Measurements from ENCODE around the gene CTNNBL1.
"Not testable (repeated sequence)": the region's sequence is repeated elsewhere in the genome, so short reads cannot be mapped to it uniquely, and the experiment has no call there.

The CTNNBL1 gene

GRCh38 chr20:37677969-37678861, 15.6 kb upstream of the CTNNBL1 start:
- no peak for DNase-seq (ENCODE audit: low spot score)

- not testable (repeated sequence) for DNase-seq (ENCODE audit: low spot score)
Measured at GRCh38 chr20:37679751-37680150, 14.1 kb upstream of the CTNNBL1 start.

- no peak for DNase-seq (ENCODE audit: low spot score)
Measured at GRCh38 chr20:37680420-37680819, 13.4 kb upstream of the CTNNBL1 start.

GRCh38 chr20:37681384-37682112, 12.3 kb upstream of the CTNNBL1 start:
- no peak for DNase-seq (ENCODE audit: low spot score)

- DNase-seq (ENCODE audit: low spot score), result not testable (repeated sequence)
Measured at GRCh38 chr20:37683146-37683545, 10.7 kb upstream of the CTNNBL1 start.

- DNase-seq (ENCODE audit: low spot score), result no peak
Measured at GRCh38 chr20:37686762-37687477, 6.9 kb upstream of the CTNNBL1 start.

GRCh38 chr20:37687478-37687805, 6.4 kb upstream of the CTNNBL1 start:
- no peak for DNase-seq (ENCODE audit: low spot score)

GRCh38 chr20:37688093-37688492, 5.7 kb upstream of the CTNNBL1 start:
- no peak for DNase-seq (ENCODE audit: low spot score)

GRCh38 chr20:37690626-37691369, 3.0 kb upstream of the CTNNBL1 start:
- no peak for DNase-seq (ENCODE audit: low spot score)

- DNase-seq (ENCODE audit: low spot score), result no peak
Measured at GRCh38 chr20:37692459-37693166, 1.2 kb upstream of the CTNNBL1 start.

- no peak for DNase-seq (ENCODE audit: low spot score)
Measured at GRCh38 chr20:37693242-37693634, 592 bp upstream of the CTNNBL1 start.

GRCh38 chr20:37695684-37696342, 2.0 kb downstream of the CTNNBL1 start:
- DNase-seq (ENCODE audit: low spot score), result no peak

GRCh38 chr20:37697314-37697713, 3.5 kb downstream of the CTNNBL1 start:
- no peak for DNase-seq (ENCODE audit: low spot score)

- DNase-seq (ENCODE audit: low spot score), result no peak
Measured at GRCh38 chr20:37699202-37699601, 5.4 kb downstream of the CTNNBL1 start.

GRCh38 chr20:37700301-37700700, 6.5 kb downstream of the CTNNBL1 start:
- DNase-seq (ENCODE audit: low spot score), result no peak

- not testable (repeated sequence) for DNase-seq (ENCODE audit: low spot score)
Measured at GRCh38 chr20:37701676-37702075, 7.8 kb downstream of the CTNNBL1 start.

GRCh38 chr20:37702403-37703034, 8.7 kb downstream of the CTNNBL1 start:
- DNase-seq (ENCODE audit: low spot score), result no peak

- no peak for DNase-seq (ENCODE audit: low spot score)
Measured at GRCh38 chr20:37703035-37703845, 9.4 kb downstream of the CTNNBL1 start.

- no peak for DNase-seq (ENCODE audit: low spot score)
Measured at GRCh38 chr20:37704955-37705354, 11.1 kb downstream of the CTNNBL1 start.
